NOMO-1 (cell line): Measurements from ENCODE around the gene ADGRD1.
"Not testable (repeated sequence)": the region's sequence is repeated elsewhere in the genome, so short reads cannot be mapped to it uniquely, and the experiment has no call there.

ENCODE experiments used
- DNase-seq, 2 experiments: peaks; one replicate each; lab custom pipeline; 2025; ENCODE audit not compliant: unreplicated experiment in 2 of 2; lab: John Stamatoyannopoulos, UW

Gene ADGRD1

DNA sequence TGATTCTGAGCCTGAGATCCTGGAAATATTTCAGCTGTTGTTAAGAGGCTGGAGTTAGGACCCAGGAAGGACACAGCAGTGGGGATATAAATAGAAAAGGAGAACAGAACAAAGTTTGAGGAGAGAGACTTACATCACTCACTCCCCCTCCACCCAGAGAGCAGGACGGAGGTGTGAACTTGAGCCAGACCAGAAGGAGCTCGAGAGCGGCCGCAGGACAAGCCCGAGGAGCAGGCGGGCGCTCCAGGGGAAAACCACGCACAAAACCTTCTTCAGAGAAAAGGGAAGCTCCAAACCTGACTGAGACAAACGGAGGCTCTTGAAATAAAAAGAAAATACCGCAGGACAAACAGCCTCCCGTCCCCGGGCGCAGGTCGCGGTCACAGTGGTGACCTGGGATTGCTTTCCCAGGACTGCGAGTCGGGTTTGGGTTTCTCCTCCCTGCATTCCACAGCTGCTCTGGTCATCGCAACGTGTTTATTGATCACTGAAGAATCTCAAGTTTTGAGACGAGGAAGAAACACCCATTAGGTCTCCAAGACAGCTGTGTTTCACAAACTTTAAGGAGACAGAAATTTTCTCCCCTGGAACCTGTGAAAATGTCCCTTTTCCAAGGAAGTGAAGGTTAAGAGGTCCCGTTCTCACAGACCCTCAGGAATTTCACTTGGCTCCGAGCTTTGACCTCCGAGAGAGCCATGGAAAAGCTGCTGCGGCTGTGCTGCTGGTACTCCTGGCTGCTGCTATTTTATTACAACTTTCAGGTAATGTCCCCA is at the start of gene ADGRD1:
ADGRD1 (plus strand) TSS at position 137 of the 773 bp plus-strand sequence; CDS start at position 696, 559 bp downstream.
- peak; percentile 68 to 71 for DNase-seq

GRCh38 chr12:130904064-130904463 is 49.6 kb upstream of the ADGRD1 start:
- DNase-seq = no peak

- not testable (repeated sequence) for DNase-seq
Measured at GRCh38 chr12:130904936-130905455, 48.7 kb upstream of the ADGRD1 start.

DNA sequence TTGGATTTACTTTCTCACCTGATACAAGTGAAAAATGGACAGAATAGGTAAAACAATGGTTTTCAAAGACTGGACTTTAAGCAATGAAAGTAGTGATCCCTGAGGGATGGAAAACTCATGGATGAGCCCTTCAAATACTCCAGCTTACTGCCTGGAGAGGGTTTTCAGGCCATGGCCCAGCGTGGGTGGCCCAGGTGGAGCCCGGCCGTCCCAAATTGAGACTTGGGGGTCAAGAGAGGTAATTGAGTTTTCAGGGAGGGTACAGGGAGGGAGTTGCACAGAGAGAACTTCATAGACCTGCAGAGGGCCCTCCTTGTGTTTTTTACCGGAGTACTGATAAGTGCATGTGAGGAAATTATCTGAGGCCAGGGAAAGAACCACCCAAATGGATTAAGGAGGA is 44.6 kb upstream of the ADGRD1 start:
- no peak for DNase-seq

- no peak for DNase-seq
Measured at GRCh38 chr12:130911193-130911592, 42.5 kb upstream of the ADGRD1 start.

- no peak for DNase-seq
Measured at GRCh38 chr12:130911933-130912332, 41.8 kb upstream of the ADGRD1 start.

DNA sequence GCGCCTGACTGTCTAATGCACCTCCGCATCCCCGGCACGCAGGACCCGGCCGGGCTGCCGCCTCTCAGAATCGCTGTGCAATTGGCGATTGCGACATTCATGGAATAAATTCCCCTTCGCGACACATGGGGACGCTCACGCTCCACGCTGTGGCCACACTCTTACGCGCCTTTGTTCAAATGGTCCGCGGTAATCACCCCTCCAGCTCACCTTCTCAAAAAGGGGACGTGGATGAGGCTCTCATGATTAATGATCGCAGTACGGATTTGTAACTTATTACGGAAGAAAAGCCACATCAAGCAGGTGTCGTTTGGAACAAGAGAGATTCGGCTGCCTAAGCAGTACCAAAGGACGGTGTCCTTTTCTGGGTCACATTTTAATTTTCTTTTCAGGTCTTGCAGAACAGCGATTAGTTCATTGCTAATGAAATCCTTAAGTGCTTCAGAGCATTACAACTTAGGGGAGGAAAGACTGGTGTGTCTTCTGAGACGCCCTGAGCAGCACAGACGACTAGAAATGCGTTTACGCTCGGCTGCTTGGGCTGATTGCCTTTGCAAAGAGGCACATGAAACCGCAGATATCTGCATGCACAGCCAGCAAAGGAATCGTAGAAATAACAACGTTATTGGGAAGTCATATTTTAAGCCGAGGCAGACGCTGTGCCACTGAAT is 37.3 kb upstream of the ADGRD1 start:
- peak; percentile 63 to 78 for DNase-seq

DNA sequence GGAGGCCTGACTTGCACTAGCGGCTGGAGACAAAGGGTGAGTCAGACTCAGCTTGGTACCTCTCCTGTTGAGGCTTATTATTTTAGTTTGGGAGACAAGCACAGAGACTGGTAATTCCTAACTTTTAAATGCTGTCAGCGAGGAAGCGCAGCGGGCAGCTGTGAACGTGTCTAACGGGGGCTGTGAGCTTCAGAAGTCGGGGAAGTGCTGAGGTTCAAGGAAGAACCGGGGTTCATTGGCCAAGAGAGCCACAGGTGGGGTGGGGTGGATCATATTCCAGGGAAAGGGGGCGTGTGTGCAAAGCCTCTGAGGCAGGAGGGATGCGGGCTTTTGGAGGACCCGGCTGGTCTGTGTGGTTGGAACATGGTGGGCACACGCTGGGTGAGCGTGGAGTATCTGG is 36.1 kb upstream of the ADGRD1 start:
- DNase-seq = no peak

DNA sequence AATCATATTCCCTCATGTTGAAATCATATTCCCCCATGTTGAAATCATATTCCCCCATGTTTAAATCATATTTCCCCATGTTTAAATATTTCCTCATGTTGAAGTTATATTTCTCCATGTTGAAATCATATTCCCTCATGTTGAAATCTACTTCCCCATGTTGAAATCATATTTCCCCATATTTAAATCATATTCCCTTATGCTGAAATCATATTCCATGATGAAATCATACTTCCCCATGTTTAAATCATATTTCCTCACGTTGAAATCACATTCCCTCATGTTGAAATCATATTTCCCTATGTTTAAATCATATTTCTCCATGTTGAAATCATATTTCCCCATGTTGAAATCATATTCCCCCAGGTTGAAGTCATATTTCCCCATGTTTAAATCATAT is 34.6 kb upstream of the ADGRD1 start:
- no peak for DNase-seq

- no peak for DNase-seq
Measured at GRCh38 chr12:130920119-130920703, 33.5 kb upstream of the ADGRD1 start.

GRCh38 chr12:130920723-130921381 is 32.9 kb upstream of the ADGRD1 start:
- DNase-seq = no peak

GRCh38 chr12:130922511-130922953 is 31.2 kb upstream of the ADGRD1 start:
- no peak for DNase-seq

- no peak for DNase-seq
Measured at GRCh38 chr12:130924966-130925665, 28.6 kb upstream of the ADGRD1 start.

DNA sequence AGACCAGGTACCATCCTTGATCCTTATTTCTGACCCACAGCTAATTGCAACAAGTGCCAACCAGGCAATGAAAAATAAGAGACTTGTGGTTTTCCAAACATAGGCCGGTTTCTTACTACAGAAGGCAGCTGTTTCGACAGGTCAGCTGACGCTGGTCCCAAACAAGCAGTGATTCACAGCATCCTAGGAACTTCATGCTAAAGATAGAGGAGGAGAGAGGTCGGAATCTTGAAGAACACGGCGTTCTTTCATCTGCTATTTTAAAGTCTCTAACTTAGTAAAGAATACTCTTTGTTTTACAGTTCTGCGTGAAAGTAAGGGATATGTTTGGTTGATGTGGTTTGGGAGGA is 28.1 kb upstream of the ADGRD1 start:
- no peak for DNase-seq

GRCh38 chr12:130929363-130929762 is 24.3 kb upstream of the ADGRD1 start:
- DNase-seq = no peak

- no peak for DNase-seq
Measured at GRCh38 chr12:130932061-130932930, 21.4 kb upstream of the ADGRD1 start.

DNA sequence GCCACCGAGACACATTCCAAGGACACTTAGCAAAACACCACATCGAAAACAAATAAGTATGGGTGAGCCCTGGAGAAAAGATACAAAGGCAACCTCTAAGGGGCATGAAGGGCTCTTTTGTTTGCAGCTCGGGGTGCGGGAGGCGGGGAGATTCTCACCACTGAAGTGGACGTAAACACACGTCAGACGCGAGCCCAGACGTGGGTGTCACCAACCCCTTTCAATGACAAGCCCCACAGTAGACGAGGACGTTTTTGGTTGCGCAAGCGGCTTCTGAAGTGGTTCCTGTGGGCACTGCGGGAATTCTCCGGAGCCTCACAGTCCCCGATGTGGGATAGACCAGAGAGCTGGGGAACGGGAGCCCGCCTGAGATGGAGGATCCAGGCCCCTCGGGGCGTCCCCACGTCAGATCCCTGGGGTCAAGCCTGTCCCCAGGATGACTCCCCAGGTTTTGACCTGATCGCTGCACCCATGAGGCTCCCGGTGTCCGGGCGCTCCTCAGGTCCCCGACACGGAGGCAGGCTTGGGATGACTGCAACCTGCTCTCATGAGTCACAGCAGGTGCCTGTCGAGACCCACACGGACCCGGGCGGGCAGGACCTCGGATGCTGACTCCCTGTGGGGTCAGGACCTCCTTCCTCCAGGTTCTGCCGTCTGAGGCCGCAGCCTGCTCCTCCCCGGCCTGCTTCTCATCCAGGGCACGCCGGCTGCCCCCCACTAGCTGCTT is 20.3 kb upstream of the ADGRD1 start:
- no peak for DNase-seq

DNA sequence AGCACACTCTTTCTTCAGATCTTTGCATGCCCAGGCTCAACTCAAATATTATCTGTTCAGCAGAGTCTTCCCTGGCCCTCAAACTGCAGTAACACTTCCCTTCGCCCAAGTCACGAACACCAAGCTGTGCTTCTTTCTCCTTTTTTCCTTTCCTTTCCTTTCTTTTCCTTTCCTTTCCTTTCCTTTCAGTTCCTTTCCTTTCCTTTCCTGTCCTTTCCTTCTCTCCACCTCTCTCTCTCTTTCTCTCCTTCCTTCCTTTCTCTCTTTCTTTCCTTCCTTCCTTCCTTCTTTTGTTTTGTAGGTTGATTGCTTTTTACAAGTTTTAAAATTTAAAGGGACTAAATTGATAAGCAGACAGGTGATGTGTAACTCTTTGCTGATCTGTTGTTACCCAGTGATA is 19.0 kb upstream of the ADGRD1 start:
- DNase-seq = no peak

- no peak for DNase-seq
Measured at GRCh38 chr12:130936561-130936960, 17.1 kb upstream of the ADGRD1 start.
